HepG2 (cell line): Measurements from ENCODE around the gene MAGEB10. TPM values are rescaled to one million over a fixed set of nuclear protein-coding genes. Genes with fewer than 3 reads are reported as not detected.

Experiments
- ATAC-seq: fragments of 200-7000 bp; cut with Tn5 transposase; 3 replicates; pipeline ENCODE4 v1.9.1; 2020; ENCODE audit warnings: mild to moderate bottlenecking, moderate library complexity
- Bru-seq: library from RNA; stranded (reverse); fragments of 400-500 nt; gene quantifications from one replicate; lab custom pipeline; 2021; lab: Mats Ljungman, UMichigan
- BruChase-seq, 2 experiments: library from RNA; stranded (reverse); fragments of 400-500 nt; gene quantifications; one replicate each; lab custom pipeline; 2021; lab: Mats Ljungman, UMichigan
- BruUV-seq: library from RNA; stranded (reverse); fragments of 400-500 nt; replicated peaks from 2 replicates; lab custom pipeline; 2021; lab: Mats Ljungman, UMichigan
- CTCF ChIA-PET: fragments of 300-600 bp; formaldehyde crosslinking; extraction: SDS; loops from one replicate; lab custom pipeline; 2021; ENCODE audit warnings: low total read pairs, inconsistent platforms, low intra/inter-chr PET ratio; lab: Yijun Ruan, JAX
- POLR2A ChIA-PET: fragments of 350-600 bp; sonication (Branson Sonifier 250); formaldehyde crosslinking; loops from one replicate; lab custom pipeline; 2020; ENCODE audit warnings: antibody characterized with exemption, inconsistent platforms; lab: Yijun Ruan, JAX
- DNase-seq: peaks from one replicate; pipeline ENCODE4 v3.0.0-alpha.2; 2015; ENCODE audit warnings: low spot score
- FAIRE-seq: peaks from 3 replicates; lab custom pipeline; 2011; peaks lifted over from hg19 to GRCh38; lab: Jason Lieb, UNC
- H2AFZ ChIP-seq: one replicate; pipeline ENCODE4 v1.6.1; 2011; ENCODE audit warnings: low read length, inconsistent platforms
- H3K27ac ChIP-seq: fragments of 300-600 bp; 3 replicates; pipeline ENCODE4 v1.8.0; 2011; ENCODE audit warnings: mixed run types, mild to moderate bottlenecking, mixed read lengths, low read length, inconsistent platforms; ENCODE audit not compliant: insufficient read depth; ENCODE audit errors: extremely low read length
- H3K27me3 ChIP-seq, 2 experiments: fragments of 200-600 bp in 1 of 2; 2 replicates in 1 of 2; 3 replicates in 1 of 2; pipeline versions ENCODE4 v1.6.0 to v1.8.0; 2011; ENCODE audit warnings: low read length in 2 of 2, mild to moderate bottlenecking in 2 of 2, moderate library complexity in 2 of 2, inconsistent platforms in 1 of 2; ENCODE audit not compliant: insufficient read depth in 2 of 2, control insufficient read depth in 1 of 2
- H3K36me3 ChIP-seq, 2 experiments: fragments of 200-600 bp in 1 of 2; replicated peaks in 1 of 2; 2 replicates in 1 of 2; 3 replicates in 1 of 2; pipeline versions ENCODE4 v1.5.1 to v1.8.0; 2011; ENCODE audit warnings: low read length in 2 of 2, inconsistent platforms in 1 of 2; ENCODE audit not compliant: insufficient read depth in 2 of 2, control insufficient read depth in 1 of 2
- H3K4me1 ChIP-seq: 2 replicates; pipeline ENCODE4 v1.5.1; 2012; ENCODE audit warnings: low read length, inconsistent platforms; ENCODE audit not compliant: insufficient read depth
- H3K4me2 ChIP-seq: 2 replicates; pipeline ENCODE4 v1.6.0; 2011; ENCODE audit warnings: low read depth, low read length, inconsistent platforms
- H3K4me3 ChIP-seq, 3 experiments: fragments of 200-600 bp in 1 of 3; sonication (generic), shearing (Covaris generic) in 1 of 3; replicated peaks in 1 of 3; 2 replicates each; pipeline ENCODE4 v1.5.1; 2011 to 2016; ENCODE audit warnings: low read length in 3 of 3, inconsistent platforms in 2 of 3, low read depth in 2 of 3, mild to moderate bottlenecking in 2 of 3, control low read depth in 1 of 3, mixed read lengths in 1 of 3; ENCODE audit not compliant: insufficient read depth in 1 of 3
- H3K79me2 ChIP-seq: one replicate; pipeline ENCODE4 v1.6.1; 2011; ENCODE audit warnings: low read length, inconsistent platforms; ENCODE audit not compliant: insufficient read depth
- H3K9ac ChIP-seq: 2 replicates; pipeline ENCODE4 v1.6.0; 2011; ENCODE audit warnings: mild to moderate bottlenecking, low read depth, low read length, inconsistent platforms; ENCODE audit not compliant: insufficient read depth
- H3K9me3 ChIP-seq: 2 replicates; pipeline ENCODE4 v1.5.1; 2012; ENCODE audit warnings: mild to moderate bottlenecking, low read length
- H4K20me1 ChIP-seq: 2 replicates; pipeline ENCODE4 v1.6.0; 2011; ENCODE audit warnings: inconsistent platforms, mild to moderate bottlenecking, low read length, moderate library complexity; ENCODE audit not compliant: insufficient read depth
- KLF6 ChIP-seq: IDR thresholded peaks from 2 replicates; pipeline ENCODE4 v1.8.0; 2016; ENCODE audit warnings: missing biosample characterization, missing genetic modification reagents
- MTF2 ChIP-seq: sonication (generic); formaldehyde crosslinking; IDR thresholded peaks from 2 replicates; pipeline ENCODE4 v1.5.0; 2020; ENCODE audit warnings: missing genetic modification reagents, borderline replicate concordance
- SMC3 ChIP-seq: IDR thresholded peaks from 2 replicates; pipeline ENCODE4 v1.6.1; 2011; ENCODE audit warnings: low read length, improper control_type of control experiment
- SMYD3 ChIP-seq: sonication (generic); formaldehyde crosslinking; IDR thresholded peaks from 2 replicates; pipeline ENCODE4 v1.8.1; 2023; ENCODE audit warnings: mild to moderate bottlenecking, missing genetic modification reagents
- TAF1 ChIP-seq: sonication (generic); formaldehyde crosslinking; IDR thresholded peaks from 2 replicates; pipeline ENCODE4 v1.4.0; 2020; ENCODE audit warnings: missing genetic modification reagents
- ZBTB21 ChIP-seq: sonication (generic); formaldehyde crosslinking; IDR thresholded peaks from 2 replicates; pipeline ENCODE4 v1.4.0; 2020; ENCODE audit warnings: missing genetic modification reagents
- ZMYM3 ChIP-seq: sonication (generic); formaldehyde crosslinking; IDR thresholded peaks from 2 replicates; pipeline ENCODE4 v1.5.1; 2020; ENCODE audit warnings: mild to moderate bottlenecking, missing genetic modification reagents
- ZNF3 ChIP-seq: IDR thresholded peaks from 2 replicates; pipeline ENCODE4 v1.7.0; 2017; ENCODE audit warnings: inconsistent platforms
- ZNF672 ChIP-seq: sonication (generic); formaldehyde crosslinking; IDR thresholded peaks from 2 replicates; pipeline ENCODE4 v1.8.1; 2022; ENCODE audit warnings: missing genetic modification reagents
- WGBS: methylation state at CpG from one replicate; pipeline ENCODE4 v1.1.6; 2017; ENCODE audit warnings: low lambda C conversion rate; 5-methylcytosine and 5-hydroxymethylcytosine counted together
- in situ Hi-C: cut with HindIII; loops from 2 replicates; pipeline ENCODE4 v1.10.0; 2017; ENCODE audit warnings: low pct_unique_long_range_greater_than_20kb; ENCODE audit not compliant: extremely low pct_ligation_motif_present
- intact Hi-C: fragments of 100-400 bp; cut with micrococcal nuclease; formaldehyde crosslinking; loops from one replicate; pipeline ENCODE4 v1.10.0; 2022; ENCODE audit not compliant: unreplicated experiment
- long read RNA-seq, 2 experiments: library from RNA in 1 of 2; library from polyadenylated mRNA in 1 of 2; stranded (forward) in 1 of 2; unstranded in 1 of 2; transcript quantifications; one replicate each; pipeline ENCODE4 v2.0.0, GENCODE V29; 2019 to 2022
- polyA minus RNA-seq, 3 experiments: library from RNA; depleted of rRNA, polyadenylated mRNA; stranded (reverse); fragments of >200 nt; gene quantifications; 2 replicates each; pipeline ENCODE4 v1.2.3, GENCODE V29; 2011; ENCODE audit warnings: low replicate concordance in 1 of 3
- polyA plus RNA-seq, 8 experiments: library from polyadenylated mRNA; depleted of rRNA in 3 of 8; stranded (reverse) in 7 of 8; unstranded in 1 of 8; fragments of >200 nt; fragmentation: Illumina TruSeq in 4 of 8; extraction: Trizol in 4 of 8; gene quantifications; 2 replicates each; pipeline versions ENCODE4 v1.2.1 to v1.2.3, GENCODE V29; 2011 to 2016; ENCODE audit warnings: low read depth in 4 of 8, missing spikeins in 1 of 8, mixed read lengths in 1 of 8; ENCODE audit not compliant: insufficient read depth in 1 of 8
- total RNA-seq, 5 experiments: library from RNA; depleted of rRNA; stranded (reverse); fragments of >200 nt; fragmentation: Illumina TruSeq; extraction: Trizol; gene quantifications; 2 replicates each; pipeline ENCODE4 v1.2.3, GENCODE V29; 2016; ENCODE audit warnings: low read depth in 1 of 5
- TF ChIP-seq, protein P1 (sequence below): sonication (generic); formaldehyde crosslinking; IDR thresholded peaks from 2 replicates; pipeline ENCODE4 v1.8.0; 2023; ENCODE audit warnings: mild to moderate bottlenecking, missing genetic modification reagents

The MAGEB10 gene, protein sequence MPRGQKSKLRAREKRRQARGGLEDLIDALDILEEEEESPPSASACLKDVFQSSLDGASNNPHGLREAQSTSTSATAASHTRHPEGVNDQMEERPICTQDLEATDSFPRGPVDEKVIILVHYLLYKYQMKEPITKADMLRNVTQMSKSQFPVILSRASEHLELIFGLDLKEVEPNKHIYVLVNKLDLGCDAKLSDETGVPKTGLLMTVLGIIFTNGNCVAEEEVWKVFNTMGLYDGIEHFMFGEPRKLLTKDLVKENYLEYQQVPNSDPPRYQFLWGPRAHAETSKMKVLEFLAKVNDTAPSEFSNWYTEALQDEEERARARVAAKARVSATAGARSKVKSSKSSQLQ
- total RNA-seq (2016; rRNA removed; fragmentation: Illumina TruSeq; extraction: Trizol) = not detected in 2 replicates
- total RNA-seq (2016; cell fraction: cytosol; rRNA removed; fragmentation: Illumina TruSeq; extraction: Trizol; ENCODE audit: low read depth) = not detected in 2 replicates
- not detected in 2 replicates for total RNA-seq (2016; cell fraction: insoluble cytoplasmic fraction; rRNA removed; fragmentation: Illumina TruSeq; extraction: Trizol)
- total RNA-seq (2016; cell fraction: membrane; rRNA removed; fragmentation: Illumina TruSeq; extraction: Trizol) = not detected in 2 replicates
- not detected in 2 replicates for total RNA-seq (2016; cell fraction: nucleus; rRNA removed; fragmentation: Illumina TruSeq; extraction: Trizol)
- polyA plus RNA-seq (2011; rRNA removed) = not detected in 2 replicates
- polyA plus RNA-seq (2011; cell fraction: cytosol; rRNA removed) = not detected in 2 replicates
- polyA plus RNA-seq (2011; cell fraction: nucleus; rRNA removed) = not detected in 2 replicates
- polyA plus RNA-seq (2012) = not detected in 2 replicates
- polyA plus RNA-seq (2016; cell fraction: cytosol; fragmentation: Illumina TruSeq; extraction: Trizol; ENCODE audit: low read depth) = not detected in 2 replicates
- polyA plus RNA-seq (2016; cell fraction: insoluble cytoplasmic fraction; fragmentation: Illumina TruSeq; extraction: Trizol; ENCODE audit: low read depth) = not detected in 2 replicates
- not detected in 2 replicates for polyA plus RNA-seq (2016; cell fraction: membrane; fragmentation: Illumina TruSeq; extraction: Trizol; ENCODE audit: low read depth)
- not detected in 2 replicates for polyA plus RNA-seq (2016; cell fraction: nucleus; fragmentation: Illumina TruSeq; extraction: Trizol; ENCODE audit: insufficient read depth, low read depth)
- not detected in 2 replicates for polyA minus RNA-seq (2011; rRNA and poly(A)+ RNA removed; ENCODE audit: low replicate concordance)
- not detected in 2 replicates for polyA minus RNA-seq (2011; cell fraction: cytosol; rRNA and poly(A)+ RNA removed)
- polyA minus RNA-seq (2011; cell fraction: nucleus; rRNA and poly(A)+ RNA removed) = not detected in 2 replicates
- Bru-seq, nascent RNA = not detected
- BruChase-seq, experiment 1, labeled RNA remaining after a 6-hour chase = not detected
- not detected for BruChase-seq, experiment 2, labeled RNA remaining after a 2-hour chase
- long read RNA-seq, experiment 1 = 0 reads
- long read RNA-seq, experiment 2 = 0 reads

DNA sequence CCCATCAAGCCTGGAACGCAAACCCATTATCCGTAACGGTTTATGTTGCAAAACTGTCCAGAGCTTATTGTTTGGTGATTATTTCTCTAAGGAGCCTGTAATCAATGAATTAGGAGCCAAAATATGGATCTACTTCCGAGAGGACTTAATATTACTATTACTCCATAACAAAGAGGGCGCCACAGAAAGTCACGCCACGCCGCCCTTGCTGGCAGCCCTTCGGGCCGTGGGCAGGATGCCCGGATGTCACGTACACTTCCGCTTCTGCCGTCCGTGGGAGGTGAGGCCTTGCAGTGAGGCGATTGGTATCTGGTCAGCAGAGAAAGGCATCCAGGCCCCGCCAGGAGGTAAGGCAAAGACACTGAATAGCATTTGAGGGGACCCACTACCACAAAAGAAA lies at the start of gene MAGEB10:
MAGEB10 (plus strand) TSS at position 301 of the 400 bp plus-strand sequence. CDS start 13,317 bp downstream, outside the sequence.
- in situ Hi-C loops = no loop called here
- no peak within 1 kb of the TSS for H3K9ac ChIP-seq
- BruUV-seq = no TSS peak
- H2AFZ ChIP-seq = no peak within 1 kb of the TSS
- DNase-seq (no peak), FAIRE-seq (no peak)
- TF ChIP-seq TAF1 = no peak
- no peak for TF ChIP-seq SMYD3 (CRISPR knock-in tag)
- no peak for TF ChIP-seq ZMYM3 (CRISPR knock-in tag)
- TF ChIP-seq ZBTB21 (CRISPR knock-in tag) = no peak
- TF ChIP-seq, protein P1, sequence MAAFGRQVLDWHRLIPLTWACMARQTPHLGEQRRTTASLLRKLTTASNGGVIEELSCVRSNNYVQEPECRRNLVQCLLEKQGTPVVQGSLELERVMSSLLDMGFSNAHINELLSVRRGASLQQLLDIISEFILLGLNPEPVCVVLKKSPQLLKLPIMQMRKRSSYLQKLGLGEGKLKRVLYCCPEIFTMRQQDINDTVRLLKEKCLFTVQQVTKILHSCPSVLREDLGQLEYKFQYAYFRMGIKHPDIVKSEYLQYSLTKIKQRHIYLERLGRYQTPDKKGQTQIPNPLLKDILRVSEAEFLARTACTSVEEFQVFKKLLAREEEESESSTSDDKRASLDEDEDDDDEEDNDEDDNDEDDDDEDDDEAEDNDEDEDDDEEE = no peak
- TF ChIP-seq KLF6 (CRISPR knock-in tag) = no peak
- no peak for TF ChIP-seq ZNF3 (CRISPR knock-in tag)
- TF ChIP-seq SMC3 = no peak
- no peak for TF ChIP-seq MTF2 (CRISPR knock-in tag)
- TF ChIP-seq ZNF672 (CRISPR knock-in tag) = no peak
- TF ChIP-seq, all 625 proteins: peak for 0
- no peak within 1 kb of the TSS for H3K4me3 ChIP-seq
- no peaks in the 10 kb centered on the region for H3K4me1 ChIP-seq
- no peak for ATAC-seq
- ChIA-PET POLR2A (no interaction called here), CTCF (no interaction called here)
- no peak within 1 kb of the TSS for H3K27ac ChIP-seq
- intact Hi-C loops = no loop called here
- no peak within 1 kb of the TSS for H3K4me2 ChIP-seq
- no peaks in the 10 kb centered on the region for H3K9me3 ChIP-seq
- no peaks in the 10 kb centered on the region for H4K20me1 ChIP-seq
- 21% methylated on average over 3 of the region's 17 CpGs for WGBS
- H3K27me3 ChIP-seq = no peaks in the 10 kb centered on the region
- H3K79me2 ChIP-seq = no peaks in the 10 kb centered on the region
- H3K36me3 ChIP-seq = no peaks in the 10 kb centered on the region
